Stimulated activated CD4-positive, alpha-beta T cell treated with anti-CD3 and anti-CD28 coated beads, Interleukin-12 subunit alpha, Interleukin-12 subunit beta, amount 100 ng/mL, for 24 hours (primary cell): Measurements from ENCODE around the gene PTPN12.
"Not testable (repeated sequence)": the region's sequence is repeated elsewhere in the genome, so short reads cannot be mapped to it uniquely, and the experiment has no call there.

Source experiments
- DNase-seq, 2 experiments: peaks; one replicate each; pipeline ENCODE4 v3.0.0-alpha.2; 2020; ENCODE audit warnings: low read depth in 2 of 2

The PTPN12 gene

GRCh38 chr7:77538281-77539212 is 1.5 kb downstream of the PTPN12 start:
- no peak for DNase-seq

- DNase-seq = no peak
These were observed 3.3 kb downstream of the PTPN12 start for GRCh38 chr7:77540402-77540822.

- not testable (repeated sequence) for DNase-seq
These were observed 3.9 kb downstream of the PTPN12 start for GRCh38 chr7:77540993-77541392.

GRCh38 chr7:77542409-77542808 is 5.3 kb downstream of the PTPN12 start:
- DNase-seq = no peak

- DNase-seq = no peak
These were observed 5.8 kb downstream of the PTPN12 start for GRCh38 chr7:77542895-77543294.

GRCh38 chr7:77543910-77544309 is 6.8 kb downstream of the PTPN12 start:
- no peak for DNase-seq

DNA sequence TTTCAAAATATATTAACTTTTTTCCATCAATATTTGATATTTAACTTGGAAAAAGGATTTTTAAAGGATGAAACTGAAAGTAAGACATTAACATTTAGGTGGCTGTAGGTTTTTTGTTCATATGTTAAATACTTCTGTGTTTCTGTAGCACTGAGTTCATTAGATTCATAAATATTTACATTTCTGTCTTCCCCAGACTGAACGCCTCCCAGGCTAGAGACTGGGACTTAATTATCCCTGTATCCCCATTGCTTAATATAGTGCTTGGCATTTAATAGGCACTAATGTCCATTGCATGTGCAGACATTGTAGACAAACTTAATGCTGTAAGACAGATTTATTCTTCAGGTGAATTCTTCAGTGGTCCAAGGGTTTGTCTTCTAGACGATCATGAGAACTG is 7.4 kb downstream of the PTPN12 start:
- DNase-seq = no peak

GRCh38 chr7:77548206-77548605 is 11.1 kb downstream of the PTPN12 start:
- DNase-seq = no peak

- DNase-seq = no peak
These were observed 12.2 kb downstream of the PTPN12 start for GRCh38 chr7:77549106-77549870.

DNA sequence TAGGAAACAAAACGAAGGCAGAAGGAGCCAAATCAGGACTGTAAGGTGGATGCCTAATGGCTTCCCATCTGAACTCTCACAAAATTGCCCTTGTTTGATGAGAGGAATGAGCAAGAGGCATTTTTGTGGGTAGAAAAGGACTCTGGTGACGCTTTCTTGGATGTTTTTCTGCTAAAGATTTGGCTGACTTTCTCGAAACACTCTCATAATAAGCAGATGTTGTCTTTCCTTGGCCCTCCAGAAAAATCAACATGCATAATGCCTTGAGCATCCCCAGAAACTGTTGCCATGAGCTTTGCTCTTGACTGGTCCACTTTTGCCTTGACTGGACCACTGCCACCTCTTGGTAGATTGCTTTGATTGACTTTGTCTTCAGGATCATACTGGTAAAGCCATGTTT is 13.5 kb downstream of the PTPN12 start:
- DNase-seq = no peak

DNA sequence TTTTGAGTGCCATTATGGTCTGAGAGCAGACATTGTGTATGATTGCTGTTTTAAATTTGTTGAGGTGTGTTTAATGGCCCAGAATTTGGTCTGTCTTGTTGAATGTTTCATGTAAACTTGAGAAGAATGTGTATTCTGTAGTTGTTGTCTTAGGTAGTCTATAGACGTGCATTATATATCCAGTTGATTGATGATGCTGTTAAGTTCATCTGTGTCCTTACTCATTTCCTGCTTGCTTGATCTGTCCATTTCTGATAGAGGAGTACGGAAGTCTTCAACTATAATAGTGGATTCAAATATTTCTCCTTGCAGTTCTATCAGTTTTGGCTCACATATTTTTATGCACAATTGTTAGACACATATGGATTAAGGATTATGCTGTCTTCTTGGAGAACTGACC is 16.0 kb downstream of the PTPN12 start:
- DNase-seq = no peak

GRCh38 chr7:77558284-77558967 is 21.3 kb downstream of the PTPN12 start:
- no peak for DNase-seq

DNA sequence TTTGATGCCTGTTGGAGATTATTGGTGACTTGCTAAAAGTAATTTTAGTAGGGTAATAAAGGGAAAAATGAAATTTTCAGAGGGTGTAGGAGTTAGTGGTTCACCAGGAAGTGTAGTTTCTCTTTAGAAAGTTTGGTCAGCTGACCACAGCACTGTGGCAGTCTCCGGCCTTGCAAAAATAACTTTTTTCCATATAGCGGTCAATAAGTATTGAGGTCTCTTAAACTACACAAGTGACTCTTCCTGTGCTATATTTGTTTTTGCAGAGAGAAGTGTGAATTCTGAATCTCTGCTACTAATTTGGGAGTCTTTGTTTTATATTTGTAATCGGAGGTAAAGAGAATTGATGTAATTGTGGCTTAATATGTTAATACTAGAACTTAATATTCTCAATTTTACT is 24.3 kb downstream of the PTPN12 start:
- DNase-seq = no peak

GRCh38 chr7:77563275-77563674 is 26.2 kb downstream of the PTPN12 start:
- DNase-seq = no peak

DNA sequence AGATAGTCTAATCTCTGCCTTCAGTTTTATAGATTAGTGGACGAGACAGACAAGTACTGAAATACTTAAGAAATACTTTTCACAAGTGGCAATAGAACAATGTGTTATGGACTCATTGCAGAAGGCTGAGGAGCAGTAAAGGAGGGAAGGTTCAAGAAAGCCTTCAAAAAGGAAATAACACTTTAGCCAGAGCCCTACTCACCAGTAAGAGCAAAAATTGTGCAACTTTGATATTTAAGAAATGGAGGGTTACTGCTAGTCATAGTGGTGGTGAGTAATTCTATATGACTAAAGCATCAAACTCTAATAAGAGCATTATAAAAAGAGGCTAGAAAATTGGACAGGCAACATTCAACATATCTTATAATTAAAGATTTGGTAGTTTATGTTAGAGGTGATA is 28.8 kb downstream of the PTPN12 start:
- DNase-seq = no peak

- DNase-seq = no peak
These were observed 29.3 kb downstream of the PTPN12 start for GRCh38 chr7:77566421-77566820.

- no peak for DNase-seq
These were observed 32.6 kb downstream of the PTPN12 start for GRCh38 chr7:77569514-77570232.

GRCh38 chr7:77570330-77571011 is 33.4 kb downstream of the PTPN12 start:
- DNase-seq = no peak

- DNase-seq = no peak
These were observed 34.7 kb downstream of the PTPN12 start for GRCh38 chr7:77571801-77572200.

GRCh38 chr7:77575187-77575586 is 38.1 kb downstream of the PTPN12 start:
- no peak for DNase-seq

DNA sequence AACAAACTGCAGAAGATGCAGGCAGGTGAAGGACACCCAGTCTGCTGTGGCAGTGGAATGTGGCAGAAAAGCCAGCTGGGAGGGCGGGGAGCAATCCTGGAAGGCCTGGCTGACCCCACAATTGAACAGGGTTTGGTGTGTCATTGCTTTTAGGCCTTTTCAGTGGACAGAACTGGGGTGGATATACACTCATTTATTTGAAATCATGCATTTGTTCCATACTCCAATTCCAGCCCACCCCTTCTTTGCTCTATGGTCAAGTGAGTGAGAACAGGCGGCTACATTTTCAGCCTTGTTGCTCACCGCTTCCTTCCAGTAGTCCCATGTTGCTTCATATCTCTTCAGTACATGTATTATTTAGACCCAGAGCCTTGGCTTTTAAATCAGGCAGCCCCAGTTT is 39.8 kb downstream of the PTPN12 start:
- DNase-seq = no peak
